Measurements from ENCODE around the gene AZU1. TPM values are rescaled to one million over a fixed set of nuclear protein-coding genes. Genes with fewer than 3 reads are reported as not detected.
"Not testable (repeated sequence)": the region's sequence is repeated elsewhere in the genome, so short reads cannot be mapped to it uniquely, and the experiment has no call there.

AZU1 gene
- total RNA-seq, 1 experiment from 2014 or later = not detected

DNA sequence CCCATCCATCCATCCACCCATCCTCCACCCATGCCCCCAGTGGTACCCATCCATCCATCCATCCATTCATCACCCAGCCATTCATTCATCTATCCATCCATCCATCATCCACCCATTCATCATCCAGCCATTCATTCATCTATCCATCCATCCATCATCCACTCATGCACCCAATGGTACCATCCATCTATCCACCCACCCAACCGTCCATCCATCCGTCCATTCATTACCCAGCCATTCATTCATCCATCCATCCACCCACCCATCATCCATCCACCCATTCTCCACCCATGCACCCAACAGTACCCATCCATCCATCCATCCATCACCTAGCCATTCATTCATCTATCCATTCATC lies 11.2 kb upstream of the AZU1 start:
- CTCF ChIA-PET = no interaction called here
- POLR2A ChIA-PET (ENCODE audit: low non-redundant PET) = no interaction called here

DNA sequence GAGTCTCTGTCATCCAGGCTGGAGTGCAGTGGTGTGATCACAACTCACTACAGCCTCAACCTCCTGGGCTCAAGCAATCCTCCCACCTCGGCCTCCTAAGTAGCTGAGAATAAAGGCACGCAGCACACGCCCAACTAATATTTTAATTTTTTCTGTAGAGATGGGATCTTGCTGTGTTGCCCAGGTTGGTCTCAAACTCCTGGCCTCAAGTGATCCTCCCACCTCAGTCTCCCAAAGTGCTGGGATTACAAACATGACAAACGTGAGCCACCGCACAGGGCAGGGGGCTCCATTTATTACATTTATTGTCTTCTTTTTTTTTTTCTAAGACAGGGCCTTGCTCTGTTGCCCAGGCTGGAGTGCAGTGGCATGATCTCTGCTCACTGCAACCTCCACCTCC lies 7.4 kb upstream of the AZU1 start:
- H3K4me1 ChIP-seq (ENCODE audit: insufficient read depth, low read length, poor library complexity, severe bottlenecking); H3K27ac ChIP-seq (ENCODE audit: low read depth, low read length, poor library complexity, severe bottlenecking); BruUV-seq (replicated peaks); POLR2A ChIA-PET (ENCODE audit: low non-redundant PET); H3K27me3 ChIP-seq (replicated peaks; ENCODE audit: insufficient read depth, low read depth, low read length, poor library complexity); DNase-seq (ENCODE audit: low spot score); H3K4me3 ChIP-seq (ENCODE audit: low read depth, low read length, poor library complexity, severe bottlenecking); H3K9me3 ChIP-seq (ENCODE audit: low read depth, low read length, poor library complexity, severe bottlenecking); H3K36me3 ChIP-seq (ENCODE audit: insufficient read depth, low read length, poor library complexity, severe bottlenecking); CTCF ChIA-PET; intact Hi-C loops (cut with micrococcal nuclease; ENCODE audit: unreplicated experiment): not testable (repeated sequence)

More for the DNA sequence above, 11.2 kb upstream of the AZU1 start:
- H3K27ac ChIP-seq (ENCODE audit: low read depth, low read length, poor library complexity, severe bottlenecking) = no peak overlapping the region
- intact Hi-C loops (cut with micrococcal nuclease; ENCODE audit: unreplicated experiment) = no loop called here
- TF ChIP-seq, protein P1, sequence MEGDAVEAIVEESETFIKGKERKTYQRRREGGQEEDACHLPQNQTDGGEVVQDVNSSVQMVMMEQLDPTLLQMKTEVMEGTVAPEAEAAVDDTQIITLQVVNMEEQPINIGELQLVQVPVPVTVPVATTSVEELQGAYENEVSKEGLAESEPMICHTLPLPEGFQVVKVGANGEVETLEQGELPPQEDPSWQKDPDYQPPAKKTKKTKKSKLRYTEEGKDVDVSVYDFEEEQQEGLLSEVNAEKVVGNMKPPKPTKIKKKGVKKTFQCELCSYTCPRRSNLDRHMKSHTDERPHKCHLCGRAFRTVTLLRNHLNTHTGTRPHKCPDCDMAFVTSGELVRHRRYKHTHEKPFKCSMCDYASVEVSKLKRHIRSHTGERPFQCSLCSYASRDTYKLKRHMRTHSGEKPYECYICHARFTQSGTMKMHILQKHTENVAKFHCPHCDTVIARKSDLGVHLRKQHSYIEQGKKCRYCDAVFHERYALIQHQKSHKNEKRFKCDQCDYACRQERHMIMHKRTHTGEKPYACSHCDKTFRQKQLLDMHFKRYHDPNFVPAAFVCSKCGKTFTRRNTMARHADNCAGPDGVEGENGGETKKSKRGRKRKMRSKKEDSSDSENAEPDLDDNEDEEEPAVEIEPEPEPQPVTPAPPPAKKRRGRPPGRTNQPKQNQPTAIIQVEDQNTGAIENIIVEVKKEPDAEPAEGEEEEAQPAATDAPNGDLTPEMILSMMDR (conservative IDR thresholded peaks at IDR 0.05; ENCODE audit: low read depth, low read length) = no peak
- TF ChIP-seq EZH2 (IDR thresholded peaks at IDR 0.05; ENCODE audit: borderline replicate concordance, low read depth, low read length, poor library complexity, severe bottlenecking) = no peak
- H3K9me3 ChIP-seq (ENCODE audit: low read depth, low read length, poor library complexity, severe bottlenecking) = no peaks in the 10 kb centered on the region
- no peak for DNase-seq (ENCODE audit: low spot score)
- peaks cover 4% of the 10 kb centered on the region for H3K4me1 ChIP-seq (ENCODE audit: insufficient read depth, low read length, poor library complexity, severe bottlenecking)
- H3K4me3 ChIP-seq (ENCODE audit: low read depth, low read length, poor library complexity, severe bottlenecking) = no peak overlapping the region
- peaks cover 21% of the 10 kb centered on the region for H3K36me3 ChIP-seq (ENCODE audit: insufficient read depth, low read length, poor library complexity, severe bottlenecking)
- no peaks in the 10 kb centered on the region for H3K27me3 ChIP-seq (replicated peaks; ENCODE audit: insufficient read depth, low read depth, low read length, poor library complexity)
- BruUV-seq (replicated peaks) = no TSS peak

DNA sequence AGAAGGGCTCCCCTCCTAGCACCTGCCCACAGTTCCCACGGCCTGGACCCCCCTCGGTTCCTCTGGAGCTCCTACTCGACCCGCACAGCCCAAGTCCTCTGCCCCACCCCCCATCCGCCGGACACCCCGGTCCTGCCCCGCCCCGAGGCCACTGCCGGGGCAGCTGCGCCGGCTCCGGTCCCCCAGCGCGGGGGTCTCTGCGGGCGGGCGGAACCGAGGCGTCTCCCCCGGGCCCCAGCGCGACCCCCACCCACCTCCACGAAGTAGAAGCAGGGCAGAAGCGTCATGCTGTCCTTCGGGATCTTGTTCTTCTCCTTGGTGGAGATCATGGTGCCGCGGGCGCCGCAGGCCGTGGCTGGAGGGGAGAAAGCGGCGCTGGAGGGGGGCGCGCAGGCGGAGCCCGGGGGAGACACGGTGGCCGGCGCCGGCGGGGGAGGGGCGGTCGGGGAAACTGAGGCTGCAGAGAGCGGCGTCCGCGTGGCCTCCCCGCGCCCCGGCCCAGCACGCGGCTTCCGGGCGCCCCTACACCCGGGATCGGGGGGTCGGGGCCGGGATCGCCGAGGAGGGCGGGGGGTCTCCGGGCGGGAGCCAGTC lies 6.3 kb upstream of the AZU1 start:
- ChIA-PET CTCF (no interaction called here), POLR2A (ENCODE audit: low non-redundant PET) (no interaction called here)
- intact Hi-C loops (cut with micrococcal nuclease; ENCODE audit: unreplicated experiment) = no loop called here
- H3K27ac ChIP-seq (ENCODE audit: low read depth, low read length, poor library complexity, severe bottlenecking) = peak overlapping the region; percentile 47
- H3K27me3 ChIP-seq (replicated peaks; ENCODE audit: insufficient read depth, low read depth, low read length, poor library complexity) = no peaks in the 10 kb centered on the region
- H3K36me3 ChIP-seq (ENCODE audit: insufficient read depth, low read length, poor library complexity, severe bottlenecking) = no peaks in the 10 kb centered on the region
- no peak for TF ChIP-seq EZH2 (IDR thresholded peaks at IDR 0.05; ENCODE audit: borderline replicate concordance, low read depth, low read length, poor library complexity, severe bottlenecking)
- TF ChIP-seq, protein P1 (conservative IDR thresholded peaks at IDR 0.05; ENCODE audit: low read depth, low read length) = no peak
- H3K9me3 ChIP-seq (ENCODE audit: low read depth, low read length, poor library complexity, severe bottlenecking) = no peaks in the 10 kb centered on the region
- no peaks in the 10 kb centered on the region for H3K4me1 ChIP-seq (ENCODE audit: insufficient read depth, low read length, poor library complexity, severe bottlenecking)
- H3K4me3 ChIP-seq (ENCODE audit: low read depth, low read length, poor library complexity, severe bottlenecking) = peak overlapping the region; percentile 69
- no TSS peak for BruUV-seq (replicated peaks)
- DNase-seq (ENCODE audit: low spot score) = no peak

DNA sequence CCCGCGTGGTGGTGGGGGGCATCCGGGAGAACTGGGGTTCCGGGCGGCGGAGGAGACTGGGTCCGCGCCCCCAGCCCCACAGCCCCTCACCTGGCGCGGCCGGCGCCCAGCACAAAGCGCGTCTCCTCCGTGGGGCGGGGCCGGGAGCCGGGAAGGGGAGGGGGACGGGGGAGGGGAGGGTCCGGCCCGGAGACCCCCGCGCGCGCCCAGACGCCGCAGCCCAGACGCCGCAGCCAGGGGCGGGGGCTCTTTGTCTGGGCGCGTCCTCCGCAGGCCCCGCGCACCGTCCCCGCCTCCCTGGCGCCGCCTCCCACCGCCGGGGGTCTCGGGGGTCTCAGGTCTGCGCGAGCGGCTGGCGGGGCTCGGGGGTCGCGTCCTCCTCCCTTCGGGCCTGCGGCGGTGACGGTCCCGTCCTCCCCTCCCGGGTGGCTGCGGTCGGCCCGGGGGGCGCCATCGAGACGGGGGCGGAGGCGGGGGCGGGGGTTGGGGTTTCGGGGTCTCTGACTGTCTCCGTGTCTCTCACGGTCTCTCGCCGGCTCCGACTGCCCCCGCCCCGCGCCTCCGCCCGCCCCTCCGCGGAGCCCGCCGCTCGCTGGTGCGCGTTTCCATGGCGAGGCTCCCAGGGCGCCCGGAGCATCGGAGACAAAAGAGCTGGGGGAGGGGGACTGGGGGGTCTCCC lies 5.7 kb upstream of the AZU1 start, which contains the start of gene PLPPR3:
PLPPR3 (minus strand) TSS at position 131 of the 679 bp plus-strand sequence. CDS start 396 bp downstream, outside the sequence.
- Histone ChIP-seq H3K4me3 (ENCODE audit: low read depth, low read length, poor library complexity, severe bottlenecking) (peak within 1 kb of the TSS; percentile 69), H3K27ac (ENCODE audit: low read depth, low read length, poor library complexity, severe bottlenecking) (peak within 1 kb of the TSS; percentile 47), H3K36me3 (ENCODE audit: insufficient read depth, low read length, poor library complexity, severe bottlenecking) (no peaks in the 10 kb centered on the region), H3K4me1 (ENCODE audit: insufficient read depth, low read length, poor library complexity, severe bottlenecking) (no peaks in the 10 kb centered on the region), H3K27me3 (replicated peaks; ENCODE audit: insufficient read depth, low read depth, low read length, poor library complexity) (no peaks in the 10 kb centered on the region), H3K9me3 (ENCODE audit: low read depth, low read length, poor library complexity, severe bottlenecking) (no peaks in the 10 kb centered on the region)
- BruUV-seq (replicated peaks) = no TSS peak
- TF ChIP-seq, protein P1 (conservative IDR thresholded peaks at IDR 0.05; ENCODE audit: low read depth, low read length) = no peak
- TF ChIP-seq EZH2 (IDR thresholded peaks at IDR 0.05; ENCODE audit: borderline replicate concordance, low read depth, low read length, poor library complexity, severe bottlenecking) = no peak
- ChIA-PET POLR2A (ENCODE audit: low non-redundant PET) (interaction anchor here (0.5 kb wide), 1 partner anchor 14 kb away, joined by 3 read pairs; no protein-coding TSS in a partner anchor), CTCF (no interaction called here)
- no peak for DNase-seq (ENCODE audit: low spot score)
- intact Hi-C loops (cut with micrococcal nuclease; ENCODE audit: unreplicated experiment) = no loop called here
